ENCODE results near the gene CUZD1.

- TF ChIP-seq, protein P1, sequence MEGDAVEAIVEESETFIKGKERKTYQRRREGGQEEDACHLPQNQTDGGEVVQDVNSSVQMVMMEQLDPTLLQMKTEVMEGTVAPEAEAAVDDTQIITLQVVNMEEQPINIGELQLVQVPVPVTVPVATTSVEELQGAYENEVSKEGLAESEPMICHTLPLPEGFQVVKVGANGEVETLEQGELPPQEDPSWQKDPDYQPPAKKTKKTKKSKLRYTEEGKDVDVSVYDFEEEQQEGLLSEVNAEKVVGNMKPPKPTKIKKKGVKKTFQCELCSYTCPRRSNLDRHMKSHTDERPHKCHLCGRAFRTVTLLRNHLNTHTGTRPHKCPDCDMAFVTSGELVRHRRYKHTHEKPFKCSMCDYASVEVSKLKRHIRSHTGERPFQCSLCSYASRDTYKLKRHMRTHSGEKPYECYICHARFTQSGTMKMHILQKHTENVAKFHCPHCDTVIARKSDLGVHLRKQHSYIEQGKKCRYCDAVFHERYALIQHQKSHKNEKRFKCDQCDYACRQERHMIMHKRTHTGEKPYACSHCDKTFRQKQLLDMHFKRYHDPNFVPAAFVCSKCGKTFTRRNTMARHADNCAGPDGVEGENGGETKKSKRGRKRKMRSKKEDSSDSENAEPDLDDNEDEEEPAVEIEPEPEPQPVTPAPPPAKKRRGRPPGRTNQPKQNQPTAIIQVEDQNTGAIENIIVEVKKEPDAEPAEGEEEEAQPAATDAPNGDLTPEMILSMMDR (conservative IDR thresholded peaks at IDR 0.05; ENCODE audit: low read depth, low read length), result no peak
- TF ChIP-seq RAD21 (IDR thresholded peaks at IDR 0.05; ENCODE audit: low read length) (no peak), BHLHE40 (IDR thresholded peaks at IDR 0.05; ENCODE audit: low read depth, low read length) (no peak), POLR2A (IDR thresholded peaks at IDR 0.05; ENCODE audit: low read depth, low read length) (no peak), RFX5 (IDR thresholded peaks at IDR 0.05; ENCODE audit: low read depth, low read length) (no peak), MXI1 (IDR thresholded peaks at IDR 0.05; ENCODE audit: borderline replicate concordance, low read depth, low read length) (no peak), CEBPB (IDR thresholded peaks at IDR 0.05; ENCODE audit: low read depth, low read length) (no peak), MAZ (IDR thresholded peaks at IDR 0.05; ENCODE audit: borderline replicate concordance, low read depth, low read length) (no peak), CHD1 (IDR thresholded peaks at IDR 0.05; ENCODE audit: low read depth, low read length) (no peak)
- TF ChIP-seq, protein P2, sequence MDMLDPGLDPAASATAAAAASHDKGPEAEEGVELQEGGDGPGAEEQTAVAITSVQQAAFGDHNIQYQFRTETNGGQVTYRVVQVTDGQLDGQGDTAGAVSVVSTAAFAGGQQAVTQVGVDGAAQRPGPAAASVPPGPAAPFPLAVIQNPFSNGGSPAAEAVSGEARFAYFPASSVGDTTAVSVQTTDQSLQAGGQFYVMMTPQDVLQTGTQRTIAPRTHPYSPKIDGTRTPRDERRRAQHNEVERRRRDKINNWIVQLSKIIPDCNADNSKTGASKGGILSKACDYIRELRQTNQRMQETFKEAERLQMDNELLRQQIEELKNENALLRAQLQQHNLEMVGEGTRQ (IDR thresholded peaks at IDR 0.05; ENCODE audit: low read depth, low read length), result no peak
These were observed 13.9 kb upstream of the CUZD1 start for GRCh38 chr10:122859527-122859926.
